Measurements from ENCODE around the gene CHAT.

CHAT gene

GRCh38 chr10:49634069-49634660 lies 20.3 kb downstream of the CHAT start:
- Histone ChIP-seq H3K27me3 (replicated peaks; ENCODE audit: control insufficient read depth, insufficient read depth, low read length) (peaks cover 56% of the 10 kb centered on the region), H3K9me3 (ENCODE audit: control insufficient read depth, low read length) (no peaks in the 10 kb centered on the region), H3K4me1 (ENCODE audit: control insufficient read depth, insufficient read depth, low read length) (no peaks in the 10 kb centered on the region), H3K4me3 (ENCODE audit: low read length) (no peak overlapping the region), H3K9ac (ENCODE audit: low read length) (no peak overlapping the region), H3K36me3 (ENCODE audit: control insufficient read depth, insufficient read depth, low read length, severe bottlenecking) (no peaks in the 10 kb centered on the region)
- DNase-seq (ENCODE audit: low read depth): no peak

GRCh38 chr10:49642311-49642710 lies 28.5 kb downstream of the CHAT start:
- peaks cover 64% of the 10 kb centered on the region for H3K27me3 ChIP-seq (replicated peaks; ENCODE audit: control insufficient read depth, insufficient read depth, low read length)
- peaks cover 3% of the 10 kb centered on the region for H3K9me3 ChIP-seq (ENCODE audit: control insufficient read depth, low read length)
- no peak for DNase-seq (ENCODE audit: low read depth)
- H3K4me3 ChIP-seq (ENCODE audit: low read length): no peak overlapping the region
- H3K4me1 ChIP-seq (ENCODE audit: control insufficient read depth, insufficient read depth, low read length): peaks cover 4% of the 10 kb centered on the region
- no peak overlapping the region for H3K9ac ChIP-seq (ENCODE audit: low read length)
- H3K36me3 ChIP-seq (ENCODE audit: control insufficient read depth, insufficient read depth, low read length, severe bottlenecking): no peaks in the 10 kb centered on the region

DNA sequence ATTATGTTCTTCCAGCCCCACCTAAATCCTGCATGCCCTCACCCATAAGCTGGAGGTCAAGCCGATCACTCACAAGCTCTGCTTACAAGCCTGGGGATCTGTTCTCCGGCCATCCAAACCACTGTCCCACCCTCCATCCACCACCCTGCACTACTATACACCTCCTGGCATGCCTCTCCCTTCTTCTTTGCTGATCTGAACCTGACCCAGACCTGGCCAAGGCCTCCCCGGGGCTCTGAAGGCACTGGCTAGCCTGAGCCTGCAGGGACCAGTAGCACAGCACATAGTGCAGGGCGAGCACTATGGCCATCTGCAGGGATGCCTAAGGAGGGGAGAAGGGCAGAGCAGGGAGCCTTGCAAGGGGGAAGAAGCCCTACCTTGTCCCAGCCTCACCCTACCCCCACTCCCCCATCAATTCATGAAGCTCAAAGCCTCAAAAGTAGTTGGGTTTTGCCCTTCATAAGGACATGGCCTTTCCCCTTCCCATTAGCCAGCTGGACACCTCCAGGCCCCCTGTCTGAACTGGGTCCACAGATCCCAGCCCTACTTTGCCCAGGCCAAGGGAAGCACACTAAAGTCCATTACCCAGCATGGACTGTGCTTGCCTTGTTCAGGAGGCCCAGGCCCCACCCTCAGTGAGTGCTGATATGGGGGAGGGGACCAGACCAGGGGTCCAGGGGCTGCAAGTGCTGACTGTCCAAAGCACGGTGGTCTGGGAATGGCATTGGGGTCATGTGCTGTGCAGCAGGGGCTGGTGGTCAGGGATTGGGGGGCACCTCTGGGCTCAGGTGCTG lies 29.6 kb downstream of the CHAT start:
- no peak for DNase-seq (ENCODE audit: low read depth)
- Histone ChIP-seq H3K9ac (ENCODE audit: low read length) (no peak overlapping the region), H3K27me3 (replicated peaks; ENCODE audit: control insufficient read depth, insufficient read depth, low read length) (peaks cover 59% of the 10 kb centered on the region), H3K36me3 (ENCODE audit: control insufficient read depth, insufficient read depth, low read length, severe bottlenecking) (no peaks in the 10 kb centered on the region), H3K4me3 (ENCODE audit: low read length) (no peak overlapping the region), H3K9me3 (ENCODE audit: control insufficient read depth, low read length) (peaks cover 3% of the 10 kb centered on the region), H3K4me1 (ENCODE audit: control insufficient read depth, insufficient read depth, low read length) (peaks cover 4% of the 10 kb centered on the region)

DNA sequence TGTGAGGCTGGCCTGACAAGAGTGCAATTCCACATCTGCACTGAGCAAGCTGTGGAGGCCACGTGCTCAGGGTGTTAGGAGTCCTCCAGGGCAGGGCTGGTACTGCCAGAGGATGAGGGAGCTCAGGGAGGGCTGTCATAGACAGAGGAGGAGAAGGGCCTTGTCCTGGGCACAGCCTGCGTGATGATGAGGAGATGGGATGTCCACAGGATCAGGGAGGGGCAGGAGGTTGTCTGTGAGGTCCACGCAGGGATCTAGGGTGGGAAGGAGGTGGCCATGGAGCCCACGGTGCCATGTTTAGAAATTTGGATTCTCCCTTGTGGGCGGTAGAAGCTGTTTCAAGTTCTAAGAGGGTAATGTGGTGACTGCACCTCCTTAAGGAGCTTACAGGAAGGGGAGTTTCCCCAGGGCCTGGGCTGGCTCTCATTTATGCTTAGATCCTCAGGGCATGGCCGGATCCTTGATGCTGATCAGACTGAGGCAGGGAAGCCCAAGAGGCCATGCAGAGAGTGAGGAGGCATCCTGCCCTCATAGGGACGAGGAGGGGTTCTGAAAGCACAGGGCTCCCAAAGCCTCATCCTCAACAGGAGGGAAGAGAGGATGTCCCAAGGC lies 30.3 kb downstream of the CHAT start:
- H3K27me3 ChIP-seq (replicated peaks; ENCODE audit: control insufficient read depth, insufficient read depth, low read length): peaks cover 65% of the 10 kb centered on the region
- no peak overlapping the region for H3K4me3 ChIP-seq (ENCODE audit: low read length)
- no peak overlapping the region for H3K9ac ChIP-seq (ENCODE audit: low read length)
- peaks cover 4% of the 10 kb centered on the region for H3K4me1 ChIP-seq (ENCODE audit: control insufficient read depth, insufficient read depth, low read length)
- H3K36me3 ChIP-seq (ENCODE audit: control insufficient read depth, insufficient read depth, low read length, severe bottlenecking): no peaks in the 10 kb centered on the region
- no peak for DNase-seq (ENCODE audit: low read depth)
- peaks cover 3% of the 10 kb centered on the region for H3K9me3 ChIP-seq (ENCODE audit: control insufficient read depth, low read length)

GRCh38 chr10:49645417-49645816 lies 31.6 kb downstream of the CHAT start:
- no peaks in the 10 kb centered on the region for H3K36me3 ChIP-seq (ENCODE audit: control insufficient read depth, insufficient read depth, low read length, severe bottlenecking)
- DNase-seq (ENCODE audit: low read depth): no peak
- peaks cover under 1% of the 10 kb centered on the region for H3K9me3 ChIP-seq (ENCODE audit: control insufficient read depth, low read length)
- peaks cover 65% of the 10 kb centered on the region for H3K27me3 ChIP-seq (replicated peaks; ENCODE audit: control insufficient read depth, insufficient read depth, low read length)
- no peak overlapping the region for H3K4me3 ChIP-seq (ENCODE audit: low read length)
- no peak overlapping the region for H3K9ac ChIP-seq (ENCODE audit: low read length)
- peaks cover 4% of the 10 kb centered on the region for H3K4me1 ChIP-seq (ENCODE audit: control insufficient read depth, insufficient read depth, low read length)

DNA sequence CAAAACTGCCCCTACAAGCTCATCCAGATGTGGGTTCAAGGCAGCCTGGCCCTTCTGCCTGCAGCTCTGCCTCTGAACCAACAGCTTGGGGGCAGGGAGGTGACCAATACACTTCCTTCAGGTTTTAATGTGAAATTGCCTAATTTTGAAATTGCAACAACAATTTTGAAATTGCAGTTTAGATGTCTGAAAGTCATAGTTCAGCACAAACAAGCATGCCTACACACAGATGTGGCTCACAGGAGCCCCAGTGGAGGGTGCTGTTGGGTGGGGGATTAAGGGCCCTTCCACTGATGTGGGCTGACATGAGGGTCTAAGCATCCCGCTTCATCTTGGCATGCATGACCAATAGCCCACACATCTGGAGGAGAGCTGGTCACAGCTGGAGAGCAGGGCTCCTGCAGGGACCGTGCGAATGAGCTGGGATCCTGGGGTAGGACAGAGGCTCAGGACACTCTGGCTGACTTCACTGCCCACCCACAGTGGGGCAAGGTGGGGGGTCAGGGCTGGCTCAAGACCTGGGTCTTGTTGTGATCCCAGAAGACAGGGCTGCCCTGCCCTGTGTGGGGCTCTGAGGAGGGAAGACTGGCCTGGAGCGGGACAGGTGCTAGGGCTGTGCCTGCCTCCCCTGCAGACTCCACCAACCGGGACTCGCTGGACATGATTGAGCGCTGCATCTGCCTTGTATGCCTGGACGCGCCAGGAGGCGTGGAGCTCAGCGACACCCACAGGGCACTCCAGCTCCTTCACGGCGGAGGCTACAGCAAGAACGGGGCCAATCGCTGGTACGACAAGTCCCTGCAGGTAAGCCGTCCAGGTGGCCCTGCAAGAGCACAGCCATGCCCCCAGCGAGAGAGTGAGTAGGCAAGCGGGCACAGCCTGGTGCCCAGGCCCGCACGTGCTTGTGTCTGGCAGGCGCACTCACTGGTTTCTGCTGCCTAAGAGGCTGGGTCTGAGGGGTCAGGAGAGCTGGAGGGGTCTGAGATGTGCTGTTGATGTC lies 32.3 kb downstream of the CHAT start:
- Histone ChIP-seq H3K9ac (ENCODE audit: low read length) (no peak overlapping the region), H3K9me3 (ENCODE audit: control insufficient read depth, low read length) (no peaks in the 10 kb centered on the region), H3K36me3 (ENCODE audit: control insufficient read depth, insufficient read depth, low read length, severe bottlenecking) (no peaks in the 10 kb centered on the region), H3K27me3 (replicated peaks; ENCODE audit: control insufficient read depth, insufficient read depth, low read length) (peaks cover 65% of the 10 kb centered on the region), H3K4me3 (ENCODE audit: low read length) (no peak overlapping the region), H3K4me1 (ENCODE audit: control insufficient read depth, insufficient read depth, low read length) (peaks cover 4% of the 10 kb centered on the region)
- no peak for DNase-seq (ENCODE audit: low read depth)

GRCh38 chr10:49647554-49647953 lies 33.7 kb downstream of the CHAT start:
- no peak overlapping the region for H3K9ac ChIP-seq (ENCODE audit: low read length)
- no peaks in the 10 kb centered on the region for H3K36me3 ChIP-seq (ENCODE audit: control insufficient read depth, insufficient read depth, low read length, severe bottlenecking)
- no peak overlapping the region for H3K4me3 ChIP-seq (ENCODE audit: low read length)
- H3K9me3 ChIP-seq (ENCODE audit: control insufficient read depth, low read length): no peaks in the 10 kb centered on the region
- H3K27me3 ChIP-seq (replicated peaks; ENCODE audit: control insufficient read depth, insufficient read depth, low read length): peaks cover 65% of the 10 kb centered on the region
- H3K4me1 ChIP-seq (ENCODE audit: control insufficient read depth, insufficient read depth, low read length): peaks cover 4% of the 10 kb centered on the region
- no peak for DNase-seq (ENCODE audit: low read depth)

- Histone ChIP-seq H3K9ac (ENCODE audit: low read length) (no peak overlapping the region), H3K4me1 (ENCODE audit: control insufficient read depth, insufficient read depth, low read length) (peaks cover 4% of the 10 kb centered on the region), H3K27me3 (replicated peaks; ENCODE audit: control insufficient read depth, insufficient read depth, low read length) (peaks cover 63% of the 10 kb centered on the region), H3K9me3 (ENCODE audit: control insufficient read depth, low read length) (no peaks in the 10 kb centered on the region), H3K36me3 (ENCODE audit: control insufficient read depth, insufficient read depth, low read length, severe bottlenecking) (no peaks in the 10 kb centered on the region), H3K4me3 (ENCODE audit: low read length) (no peak overlapping the region)
- no peak for DNase-seq (ENCODE audit: low read depth)
These were observed 34.4 kb downstream of the CHAT start for GRCh38 chr10:49647985-49648795.

GRCh38 chr10:49649294-49649693 lies 35.5 kb downstream of the CHAT start:
- Histone ChIP-seq H3K4me3 (ENCODE audit: low read length) (no peak overlapping the region), H3K27me3 (replicated peaks; ENCODE audit: control insufficient read depth, insufficient read depth, low read length) (peaks cover 57% of the 10 kb centered on the region), H3K4me1 (ENCODE audit: control insufficient read depth, insufficient read depth, low read length) (peaks cover 4% of the 10 kb centered on the region), H3K9ac (ENCODE audit: low read length) (no peak overlapping the region), H3K9me3 (ENCODE audit: control insufficient read depth, low read length) (no peaks in the 10 kb centered on the region), H3K36me3 (ENCODE audit: control insufficient read depth, insufficient read depth, low read length, severe bottlenecking) (no peaks in the 10 kb centered on the region)
- no peak for DNase-seq (ENCODE audit: low read depth)

GRCh38 chr10:49649936-49650723 lies 36.3 kb downstream of the CHAT start:
- Histone ChIP-seq H3K9me3 (ENCODE audit: control insufficient read depth, low read length) (no peaks in the 10 kb centered on the region), H3K9ac (ENCODE audit: low read length) (no peak overlapping the region), H3K4me1 (ENCODE audit: control insufficient read depth, insufficient read depth, low read length) (peaks cover 4% of the 10 kb centered on the region), H3K27me3 (replicated peaks; ENCODE audit: control insufficient read depth, insufficient read depth, low read length) (peaks cover 49% of the 10 kb centered on the region), H3K36me3 (ENCODE audit: control insufficient read depth, insufficient read depth, low read length, severe bottlenecking) (no peaks in the 10 kb centered on the region), H3K4me3 (ENCODE audit: low read length) (no peak overlapping the region)
- DNase-seq (ENCODE audit: low read depth): no peak
